ENCODE data around the gene MSLN. TPM values are rescaled to one million over a fixed set of nuclear protein-coding genes. Genes with fewer than 3 reads are reported as not detected.

MSLN gene
- 0.78 and 3.8 TPM in 2 replicates for total RNA-seq

DNA sequence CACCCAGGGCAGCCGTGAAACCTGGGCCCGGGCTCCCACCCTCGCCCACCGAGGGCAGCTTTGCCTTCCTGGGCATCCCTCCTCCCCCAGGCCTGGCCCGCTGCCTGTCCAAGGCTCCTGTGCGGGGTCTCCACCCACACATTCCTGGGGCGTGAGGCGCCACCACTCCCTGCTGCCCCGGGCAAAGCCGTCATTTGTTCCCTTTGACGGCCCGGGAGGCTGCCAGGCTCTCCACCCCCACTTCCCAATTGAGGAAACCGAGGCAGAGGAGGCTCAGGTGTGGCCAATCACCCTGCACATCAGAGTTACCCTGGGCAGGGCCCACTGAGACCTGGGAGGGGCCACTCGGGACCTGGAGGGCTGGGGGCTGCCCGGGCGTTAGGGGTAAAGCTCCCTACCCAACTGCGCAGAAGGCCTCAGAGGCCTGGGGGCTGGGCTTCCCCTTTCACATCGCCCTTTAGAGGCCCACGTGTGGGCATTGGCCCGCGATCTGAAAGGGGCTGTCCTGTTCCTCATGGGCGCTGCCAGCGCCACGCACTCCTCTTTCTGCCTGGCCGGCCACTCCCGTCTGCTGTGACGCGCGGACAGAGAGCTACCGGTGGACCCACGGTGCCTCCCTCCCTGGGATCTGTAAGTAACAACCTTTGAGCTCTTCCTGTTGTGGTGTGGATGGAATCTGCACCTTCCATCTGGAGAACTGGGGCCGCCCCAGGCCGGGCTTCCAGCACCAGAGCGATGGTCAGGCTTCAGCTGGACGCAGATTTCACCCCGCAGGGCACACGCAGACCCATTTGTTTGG is at the start of gene MSLN:
Gene MSLN, plus strand, starts transcription at position 190 of the 799 bp plus-strand sequence. CDS start 1,947 bp downstream, outside the sequence.

DNA sequence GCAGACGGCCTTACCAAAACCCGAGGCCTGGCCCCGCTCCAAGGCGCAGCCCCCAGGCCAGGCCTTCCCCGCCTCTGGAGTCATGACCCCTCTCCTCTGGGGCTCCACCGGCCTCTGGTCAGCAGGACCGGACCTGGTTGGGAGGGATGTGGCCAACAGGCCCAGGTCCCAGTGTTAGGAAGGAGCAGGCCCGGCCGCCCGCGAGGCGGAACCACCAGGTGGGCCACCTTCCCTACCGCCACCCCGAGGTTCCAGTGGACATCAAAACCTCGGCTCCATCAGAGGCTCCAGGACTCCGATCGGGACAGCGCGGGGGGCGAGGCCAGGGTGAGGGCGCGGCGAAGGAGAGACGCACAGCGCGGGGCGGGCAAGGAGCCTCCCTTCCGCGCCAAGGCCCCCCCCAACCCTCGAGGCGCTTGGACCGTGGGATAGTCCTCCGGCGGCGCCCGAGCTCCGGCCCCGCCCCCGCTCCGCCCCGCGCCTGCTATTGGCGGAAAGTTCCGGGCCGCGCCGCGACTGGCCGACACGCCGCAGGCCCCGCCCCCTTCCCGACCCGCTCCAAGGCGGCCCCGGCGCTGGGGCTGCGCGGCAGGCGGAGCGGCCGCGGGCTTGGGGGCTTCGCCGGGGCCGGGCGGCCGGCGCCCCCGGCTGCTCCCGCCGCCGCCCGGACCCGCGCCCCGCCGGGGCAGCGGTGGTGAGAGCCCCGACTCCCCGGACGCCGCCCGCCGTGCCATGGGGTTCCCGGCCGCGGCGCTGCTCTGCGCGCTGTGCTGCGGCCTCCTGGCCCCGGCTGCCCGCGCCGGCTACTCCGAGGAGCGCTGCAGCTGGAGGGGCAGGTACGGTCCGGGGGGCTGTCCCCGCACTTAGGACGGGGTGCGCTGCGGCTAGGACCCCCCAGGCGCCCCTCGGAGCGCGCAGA is 45.7 kb upstream of the MSLN start, which contains the start of gene METRN:
Gene METRN, plus strand, starts transcription at position 561 of the 919 bp plus-strand sequence. Its CDS starts 172 bp downstream, at position 733.

DNA sequence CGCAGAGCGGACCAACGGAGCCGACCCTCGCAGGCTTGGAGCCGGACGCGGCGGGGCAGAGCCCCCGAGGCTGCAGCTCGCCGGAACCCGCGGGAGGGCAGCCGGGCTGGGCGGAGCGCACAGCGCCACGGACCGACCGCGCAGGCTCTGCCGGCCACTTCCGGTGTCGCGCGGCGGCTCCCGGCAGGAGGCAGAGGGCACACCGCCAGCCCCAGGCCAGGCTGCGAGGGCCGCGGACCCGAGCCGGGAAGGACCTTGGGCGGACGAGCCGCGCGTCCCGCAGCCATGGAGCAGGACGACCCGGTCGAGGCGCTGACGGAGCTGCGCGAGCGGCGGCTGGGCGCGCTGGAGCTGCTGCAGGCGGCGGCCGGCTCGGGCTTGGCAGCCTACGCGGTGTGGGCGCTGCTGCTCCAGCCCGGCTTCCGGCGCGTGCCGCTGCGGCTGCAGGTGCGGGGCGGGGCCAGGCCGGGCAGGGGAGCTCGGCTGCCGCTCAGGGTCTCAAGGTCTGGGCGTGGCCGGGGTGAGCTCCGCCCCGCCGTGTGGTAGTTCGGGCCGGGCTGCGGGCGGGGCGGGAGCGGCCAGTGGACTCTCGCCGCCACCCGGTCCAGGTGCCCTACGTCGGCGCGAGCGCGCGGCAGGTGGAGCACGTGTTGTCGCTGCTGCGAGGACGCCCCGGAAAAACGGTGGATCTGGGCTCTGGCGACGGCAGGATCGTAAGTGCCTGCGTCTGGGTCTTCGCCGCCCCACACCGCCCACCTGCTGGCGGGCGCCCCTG is 39.4 kb upstream of the MSLN start, which contains the start of gene ANTKMT:
Gene ANTKMT, plus strand, starts transcription at position 157 of the 775 bp plus-strand sequence. Its CDS starts 129 bp downstream, at position 286.

DNA sequence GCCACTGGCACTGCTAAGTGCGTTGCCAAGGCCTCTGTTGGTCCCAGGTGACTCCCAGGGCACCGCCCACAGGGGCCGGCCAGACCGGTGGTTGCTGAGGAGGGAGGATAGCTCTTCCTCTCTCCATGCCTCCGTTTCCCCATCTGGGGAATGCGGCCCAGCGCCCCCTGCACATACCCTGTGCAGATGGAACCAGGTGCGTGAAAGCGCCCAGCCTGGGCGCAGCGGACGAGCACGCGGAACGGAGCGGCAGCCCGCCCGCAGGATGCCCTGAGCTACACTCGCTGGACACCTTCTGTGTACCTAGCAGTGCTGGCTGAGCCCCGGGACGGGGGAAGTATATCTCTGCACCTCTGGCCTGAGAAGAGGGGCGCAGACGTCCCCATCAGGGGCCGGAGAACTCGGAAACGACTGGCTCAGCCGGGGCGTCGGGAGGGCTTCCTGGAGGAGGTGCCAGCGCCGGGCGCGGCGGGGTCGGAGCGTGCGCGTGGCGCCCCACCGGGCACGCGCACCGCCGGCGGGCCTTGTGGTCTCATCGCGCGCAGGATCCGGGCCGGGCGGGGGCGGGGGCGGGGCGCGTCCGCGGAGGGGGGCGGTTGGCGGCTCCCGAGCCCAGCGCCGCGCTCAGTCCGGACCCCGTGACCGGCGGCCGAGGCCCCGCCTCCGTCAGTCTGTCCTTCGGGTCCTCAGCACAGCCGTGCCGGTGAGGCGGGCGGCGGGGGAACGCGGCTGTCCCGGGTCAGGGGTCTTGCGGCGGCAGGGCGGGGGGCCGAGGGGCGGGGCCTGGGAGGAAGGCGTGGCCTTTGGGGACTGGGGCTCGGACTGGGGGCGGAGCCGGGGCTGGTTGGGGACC is 33.9 kb upstream of the MSLN start, which contains the start of the genes CCDC78 and HAGHL:
Gene CCDC78, minus strand, starts transcription at position 6 of the 853 bp plus-strand sequence. CDS start 76 bp downstream, outside the sequence.
Gene HAGHL, plus strand, starts transcription at position 669 of the 853 bp plus-strand sequence. CDS start 404 bp downstream, outside the sequence.

DNA sequence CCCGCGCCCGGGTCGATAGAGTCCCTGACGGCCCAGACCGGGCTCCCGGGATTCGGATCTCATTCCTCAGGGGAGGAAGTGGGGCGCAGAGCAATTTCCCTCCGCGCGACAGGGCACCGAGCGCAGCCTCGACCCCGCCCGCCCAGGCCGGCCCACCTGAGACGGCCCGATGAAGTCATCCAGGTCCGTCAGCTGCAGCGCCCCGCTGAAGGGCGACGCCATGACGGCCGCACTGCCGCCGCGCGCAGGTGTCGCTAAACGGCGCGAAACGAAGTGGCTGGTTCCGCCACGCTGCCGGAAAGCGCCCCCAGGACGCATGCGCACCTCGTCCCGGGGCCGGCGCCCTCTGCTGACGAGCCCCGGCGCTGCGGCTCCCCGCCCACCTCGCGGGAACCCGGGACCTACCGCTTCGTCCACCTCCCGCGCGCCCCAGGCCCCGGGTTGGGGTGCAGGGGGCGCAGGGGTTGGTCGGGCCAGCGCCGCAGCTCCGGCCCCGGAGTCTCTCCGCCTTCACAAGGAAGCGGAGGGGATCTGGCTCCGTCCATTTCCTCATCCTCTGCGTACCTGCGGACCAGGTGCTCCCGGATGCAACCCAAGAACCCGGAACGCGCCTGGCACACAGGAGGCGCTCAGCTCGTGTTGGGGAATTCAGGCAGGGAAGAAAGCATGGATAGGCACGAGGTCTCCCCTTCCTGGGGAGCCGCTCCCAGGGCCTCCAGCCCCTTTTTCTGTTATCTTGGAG is 19.6 kb upstream of the MSLN start, which contains the start of gene CIAO3:
Gene CIAO3, minus strand, starts transcription at position 234 of the 742 bp plus-strand sequence. Its CDS starts 12 bp downstream, at position 222.

DNA sequence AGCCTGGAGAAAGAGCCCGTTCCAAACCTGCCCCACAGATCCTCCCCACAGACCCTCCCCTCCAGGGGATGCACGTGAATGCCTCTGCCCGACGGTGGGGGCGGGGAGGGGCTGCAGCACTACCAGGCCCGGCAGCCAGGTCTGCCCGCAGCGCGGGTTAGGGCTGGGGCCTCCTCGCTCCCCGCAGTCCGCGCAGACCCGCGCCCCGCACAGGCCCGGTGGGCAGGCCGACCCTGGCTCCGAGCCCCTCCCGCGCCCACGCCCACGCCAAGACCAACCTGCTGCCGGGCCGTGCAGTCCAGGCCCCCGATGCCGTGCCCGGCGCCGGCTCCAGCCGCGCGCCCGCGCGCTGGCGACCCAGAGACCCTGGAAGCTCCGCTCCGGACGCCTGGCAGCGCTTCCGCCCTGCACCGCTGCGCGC is 27.5 kb downstream of the MSLN start, which contains the start of gene RPUSD1:
Gene RPUSD1, minus strand, starts transcription at position 404 of the 421 bp plus-strand sequence. CDS start 644 bp downstream, outside the sequence.

DNA sequence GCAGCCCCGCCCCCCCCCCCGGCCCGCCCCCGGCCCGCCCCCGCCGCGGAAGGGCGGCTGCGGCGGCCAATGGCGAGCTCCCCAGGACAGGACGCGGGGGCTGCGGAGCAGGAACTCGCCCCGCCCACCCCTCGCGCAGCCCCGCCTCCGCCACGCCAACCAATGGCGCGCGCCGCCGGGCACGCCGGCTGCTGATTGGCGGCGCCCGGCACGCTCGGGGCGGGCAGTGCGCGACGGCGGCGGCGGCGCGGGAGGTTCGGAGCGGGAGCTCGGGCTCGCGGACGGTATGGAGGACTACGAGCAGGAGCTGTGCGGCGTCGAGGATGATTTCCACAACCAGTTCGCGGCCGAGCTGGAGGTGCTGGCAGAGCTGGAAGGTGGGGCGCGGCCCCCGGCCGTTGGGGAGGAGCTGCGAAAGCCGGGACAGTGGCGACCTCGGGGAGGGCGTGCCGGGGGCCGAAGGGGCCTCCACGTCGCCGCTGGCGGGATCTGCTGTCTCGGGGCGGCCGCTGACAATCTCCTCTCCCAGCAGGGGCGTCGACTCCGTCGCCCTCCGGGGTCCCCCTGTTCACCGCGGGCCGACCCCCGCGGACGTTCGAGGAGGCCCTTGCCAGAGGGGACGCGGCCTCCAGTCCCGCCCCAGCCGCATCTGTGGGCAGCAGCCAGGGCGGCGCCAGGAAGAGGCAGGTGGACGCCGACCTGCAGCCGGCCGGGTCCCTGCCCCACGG is 28.0 kb downstream of the MSLN start, which contains the start of gene CHTF18:
Gene CHTF18, plus strand, starts transcription at position 222 of the 728 bp plus-strand sequence. Its CDS starts 65 bp downstream, at position 287.

DNA sequence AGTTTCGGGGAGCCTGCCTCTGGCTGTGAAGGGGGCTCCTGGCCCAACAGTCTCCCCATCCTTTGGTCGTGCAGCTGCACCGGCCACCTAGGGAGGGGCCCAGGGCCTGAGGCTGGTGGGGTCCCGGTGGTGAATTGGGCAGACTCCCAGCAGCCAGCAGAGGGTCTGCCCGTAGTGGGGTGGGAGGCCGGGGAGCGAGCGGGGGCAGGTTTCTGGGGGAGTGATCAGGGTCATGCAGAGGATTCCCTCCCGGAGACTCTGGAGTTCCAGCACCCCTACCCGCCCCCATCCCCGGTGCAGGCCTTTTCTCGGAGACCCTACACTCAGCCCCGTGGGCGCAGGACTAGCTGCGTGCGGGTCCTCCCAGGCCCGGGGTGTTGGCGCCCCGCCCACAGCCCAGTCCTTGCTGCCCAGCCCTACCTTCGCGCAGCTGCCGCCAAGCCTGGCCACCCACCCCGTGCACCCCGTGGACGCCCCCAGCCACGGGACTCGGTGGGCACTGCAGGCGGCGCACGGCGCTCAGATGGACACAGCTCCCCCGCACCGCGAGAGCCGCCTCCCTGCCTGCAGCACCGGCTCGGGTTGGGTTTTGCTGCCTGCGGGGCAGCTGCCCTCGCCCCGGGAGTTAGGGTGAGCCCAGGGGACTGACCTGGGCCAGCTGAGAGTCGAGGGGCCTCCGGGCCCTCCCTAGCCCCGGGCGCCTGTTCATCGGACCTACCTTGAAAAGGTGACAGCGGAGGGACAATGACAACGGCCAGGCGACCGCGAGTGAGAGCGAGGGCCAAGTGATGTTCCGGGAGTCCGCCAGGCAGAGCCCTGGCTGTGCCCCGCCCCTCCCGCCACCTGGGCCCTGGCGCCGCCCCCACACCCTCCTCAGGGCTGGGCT is 39.7 kb downstream of the MSLN start, which contains the start of gene GNG13:
Gene GNG13, minus strand, starts transcription at position 787 of the 886 bp plus-strand sequence. CDS start 1,657 bp downstream, outside the sequence.

Other genes with a start within 250 kb of the MSLN start
- gene CAPN15, start 233.0 kb upstream of the MSLN start, total RNA-seq = 39.7 and 43.8 TPM in 2 replicates
- gene PRR35, start 200.3 kb upstream of the MSLN start, total RNA-seq = not detected in 2 replicates
- gene NHLRC4, start 193.7 kb upstream of the MSLN start, total RNA-seq = 0.11 and 0.16 TPM in 2 replicates
- gene PIGQ, start 190.8 kb upstream of the MSLN start, total RNA-seq = 19.8 and 27.6 TPM in 2 replicates
- 18.1 and 19.2 TPM in 2 replicates for gene RAB40C, start 170.7 kb upstream of the MSLN start, total RNA-seq
- gene WFIKKN1, start 129.7 kb upstream of the MSLN start, total RNA-seq = 0.47 TPM in 1 of 2 replicates, not detected in the other
- 161 and 174 TPM in 2 replicates for gene METTL26, start 124.4 kb upstream of the MSLN start, total RNA-seq
- gene MCRIP2, start 118.9 kb upstream of the MSLN start, total RNA-seq = 36.5 and 55.2 TPM in 2 replicates
- 8.5 and 9.8 TPM in 2 replicates for gene WDR90, start 111.4 kb upstream of the MSLN start, total RNA-seq
- gene RHOT2, start 92.6 kb upstream of the MSLN start, total RNA-seq = 52.0 and 72.9 TPM in 2 replicates
- 5.1 and 9.8 TPM in 2 replicates for gene RHBDL1, start 85.1 kb upstream of the MSLN start, total RNA-seq
- gene STUB1, start 80.3 kb upstream of the MSLN start, total RNA-seq = 216 and 264 TPM in 2 replicates
- gene JMJD8, start 76.4 kb upstream of the MSLN start, total RNA-seq = 35.5 and 58.9 TPM in 2 replicates
- gene WDR24, start 70.3 kb upstream of the MSLN start, total RNA-seq = 9.1 and 9.4 TPM in 2 replicates
- gene FBXL16, start 54.9 kb upstream of the MSLN start, total RNA-seq = 0.19 and 2.0 TPM in 2 replicates
- 119 and 198 TPM in 2 replicates for gene METRN, start 45.6 kb upstream of the MSLN start, total RNA-seq
- gene ANTKMT, start 39.6 kb upstream of the MSLN start, total RNA-seq = 61.5 and 70.2 TPM in 2 replicates
- 3.6 and 3.8 TPM in 2 replicates for gene CCDC78, start 34.3 kb upstream of the MSLN start, total RNA-seq
- gene HAGHL, start 33.6 kb upstream of the MSLN start, total RNA-seq = 18.9 and 26.2 TPM in 2 replicates
- gene CIAO3, start 19.7 kb upstream of the MSLN start, total RNA-seq = 19.4 and 30.0 TPM in 2 replicates
- 29.0 and 43.2 TPM in 2 replicates for gene RPUSD1, start 27.6 kb downstream of the MSLN start, total RNA-seq
- gene CHTF18, start 27.9 kb downstream of the MSLN start, total RNA-seq = 23.5 and 26.5 TPM in 2 replicates
- not detected in 2 replicates for gene GNG13, start 40.0 kb downstream of the MSLN start, total RNA-seq
- 12.9 and 26.4 TPM in 2 replicates for gene LMF1, start 210.2 kb downstream of the MSLN start, total RNA-seq
- not detected in 2 replicates for gene SOX8, start 221.0 kb downstream of the MSLN start, total RNA-seq